SU-DHL-6 (cell line): ENCODE measurements around the gene UGT1A10.

Experiments
- H2AFZ ChIP-seq: fragments of 200-600 bp; sonication (generic); 2 replicates; pipeline ENCODE4 v1.6.1; 2014; ENCODE audit warnings: low read depth, mild to moderate bottlenecking, moderate library complexity, mixed read lengths, antibody characterized with exemption, low read length; ENCODE audit not compliant: severe bottlenecking
- H3F3A ChIP-seq: fragments of 200-600 bp; shearing (Covaris generic); 2 replicates; pipeline ENCODE4 v1.6.0; 2016; ENCODE audit warnings: antibody characterized with exemption, mild to moderate bottlenecking; ENCODE audit not compliant: insufficient read depth
- H3K27ac ChIP-seq: fragments of 200-600 bp; sonication (generic); 2 replicates; pipeline ENCODE4 v1.5.1; 2016; ENCODE audit warnings: low read depth, mild to moderate bottlenecking, low read length, moderate library complexity, mixed read lengths
- H3K27me3 ChIP-seq: fragments of 200-600 bp; sonication (generic), shearing (Covaris generic); 2 replicates; pipeline ENCODE4 v1.6.0; 2014; ENCODE audit warnings: mild to moderate bottlenecking, low read length
- H3K36me3 ChIP-seq: fragments of 200-600 bp; sonication (generic); 2 replicates; pipeline ENCODE4 v1.6.1; 2014; ENCODE audit warnings: mild to moderate bottlenecking, low read length, mixed read lengths
- H3K4me2 ChIP-seq: fragments of 300-600, 200-600 bp; shearing (Covaris generic), sonication (generic); 2 replicates; pipeline ENCODE4 v1.6.0; 2014; ENCODE audit warnings: low read length, low read depth, mild to moderate bottlenecking; ENCODE audit not compliant: poor library complexity, severe bottlenecking
- H3K4me3 ChIP-seq: fragments of 200-600 bp; sonication (generic); 2 replicates; pipeline ENCODE4 v1.5.1; 2014; ENCODE audit warnings: antibody characterized with exemption, low read length, mild to moderate bottlenecking, mixed read lengths; ENCODE audit not compliant: insufficient read depth, poor library complexity, severe bottlenecking
- H3K79me2 ChIP-seq: fragments of 200-600 bp; sonication (generic); 2 replicates; pipeline ENCODE4 v1.6.1; 2014; ENCODE audit warnings: mild to moderate bottlenecking, low read length, moderate library complexity; ENCODE audit not compliant: insufficient read depth
- H3K9ac ChIP-seq: fragments of 200-600 bp; sonication (generic); 2 replicates; pipeline ENCODE4 v1.7.0; 2014; ENCODE audit warnings: mild to moderate bottlenecking, low read length
- H3K9me2 ChIP-seq: fragments of 200-600 bp; sonication (generic); replicated peaks from 2 replicates; pipeline ENCODE4 v1.6.1; 2014; ENCODE audit warnings: low read length; ENCODE audit not compliant: insufficient read depth
- H3K9me3 ChIP-seq: fragments of 200-600 bp; sonication (generic); 2 replicates; pipeline ENCODE4 v1.6.1; 2014; ENCODE audit warnings: low read length, mixed read lengths; ENCODE audit not compliant: insufficient read depth
- H4K20me1 ChIP-seq: fragments of 200-600 bp; sonication (generic); 2 replicates; pipeline ENCODE4 v1.6.1; 2014; ENCODE audit warnings: low read depth, mild to moderate bottlenecking, antibody characterized with exemption, low read length, moderate library complexity, mixed read lengths
- CTCF ChIP-seq: fragments of 200-600 bp; sonication (generic); IDR thresholded peaks from one replicate; pipeline ENCODE4 v1.5.1; 2017; ENCODE audit warnings: antibody characterized with exemption, mild to moderate bottlenecking, low read length, moderate library complexity; ENCODE audit not compliant: insufficient read depth, poor library complexity, severe bottlenecking
- EZH2phosphoT487 ChIP-seq: fragments of 200-600 bp; sonication (generic), shearing (Covaris generic); conservative IDR thresholded peaks from 2 replicates; pipeline ENCODE4 v1.6.1; 2018; ENCODE audit warnings: mild to moderate bottlenecking, antibody characterized with exemption, low read length, moderate library complexity, mixed read lengths

UGT1A10 gene

GRCh38 chr2:233799087-233799665 is 162.9 kb downstream of the UGT1A10 start:
- TF ChIP-seq EZH2phosphoT487 (no peak), CTCF (no peak)
- Histone ChIP-seq H3K36me3 (no peaks in the 10 kb centered on the region), H3K9me2 (no peaks in the 10 kb centered on the region), H3K79me2 (no peaks in the 10 kb centered on the region), H3K27me3 (no peaks in the 10 kb centered on the region), H3K27ac (no peak overlapping the region), H3F3A (no peaks in the 10 kb centered on the region), H2AFZ (no peak overlapping the region), H4K20me1 (no peaks in the 10 kb centered on the region), H3K9me3 (no peaks in the 10 kb centered on the region), H3K4me2 (no peak overlapping the region), H3K4me3 (no peak overlapping the region), H3K9ac (no peak overlapping the region)

GRCh38 chr2:233799716-233800115 is 163.5 kb downstream of the UGT1A10 start:
- Histone ChIP-seq H3K27me3 (no peaks in the 10 kb centered on the region), H3K9me3 (no peaks in the 10 kb centered on the region), H3K4me2 (no peak overlapping the region), H3K79me2 (no peaks in the 10 kb centered on the region), H3K9me2 (no peaks in the 10 kb centered on the region), H4K20me1 (no peaks in the 10 kb centered on the region), H2AFZ (no peak overlapping the region), H3K36me3 (no peaks in the 10 kb centered on the region), H3K4me3 (no peak overlapping the region), H3F3A (no peaks in the 10 kb centered on the region), H3K9ac (no peak overlapping the region), H3K27ac (no peak overlapping the region)
- TF ChIP-seq CTCF (no peak), EZH2phosphoT487 (no peak)

GRCh38 chr2:233800208-233800607 is 164.0 kb downstream of the UGT1A10 start:
- Histone ChIP-seq H3K4me3 (no peak overlapping the region), H3K36me3 (no peaks in the 10 kb centered on the region), H3K79me2 (no peaks in the 10 kb centered on the region), H2AFZ (no peak overlapping the region), H4K20me1 (no peaks in the 10 kb centered on the region), H3K4me2 (no peak overlapping the region), H3K9ac (no peak overlapping the region), H3F3A (no peaks in the 10 kb centered on the region), H3K27me3 (no peaks in the 10 kb centered on the region), H3K9me3 (no peaks in the 10 kb centered on the region), H3K9me2 (no peaks in the 10 kb centered on the region), H3K27ac (no peak overlapping the region)
- TF ChIP-seq CTCF: no peak
- TF ChIP-seq EZH2phosphoT487: no peak
